GM23338 (cell line): ENCODE measurements around the gene MLKL. TPM values are rescaled to one million over a fixed set of nuclear protein-coding genes. Genes with fewer than 3 reads are reported as not detected.

Experiments used
- ATAC-seq: fragments of 200-7000 bp; cut with Tn5 transposase; 3 replicates; pipeline ENCODE4 v1.9.1; 2020
- DNase-seq: peaks from one replicate; pipeline ENCODE4 v3.0.0-alpha.2; 2015; ENCODE audit warnings: low spot score
- H2AFZ ChIP-seq: fragments of 200-600 bp; sonication (generic); 2 replicates; pipeline ENCODE4 v1.8.0; 2016; ENCODE audit warnings: antibody characterized with exemption, mild to moderate bottlenecking, moderate library complexity
- H3F3A ChIP-seq: fragments of 200-600 bp; sonication (generic); replicated peaks from 2 replicates; pipeline ENCODE4 v1.8.0; 2017; ENCODE audit warnings: antibody characterized with exemption, mixed run types, low read depth
- H3K27ac ChIP-seq: fragments of 200-600 bp; sonication (generic); 2 replicates; pipeline ENCODE4 v1.6.1; 2016; ENCODE audit warnings: low read depth
- H3K27me3 ChIP-seq: fragments of 200-600 bp; sonication (generic); 2 replicates; pipeline ENCODE4 v1.8.0; 2016; ENCODE audit warnings: mild to moderate bottlenecking, mixed run types, moderate library complexity; ENCODE audit not compliant: insufficient read depth
- H3K36me3 ChIP-seq: fragments of 200-600 bp; sonication (generic); 2 replicates; pipeline ENCODE4 v1.8.0; 2016; ENCODE audit warnings: mild to moderate bottlenecking; ENCODE audit not compliant: insufficient read depth
- H3K4me1 ChIP-seq: fragments of 200-600 bp; sonication (generic); 2 replicates; pipeline ENCODE4 v1.8.0; 2016; ENCODE audit warnings: mild to moderate bottlenecking, moderate library complexity; ENCODE audit not compliant: insufficient read depth
- H3K4me2 ChIP-seq: fragments of 200-600 bp; sonication (generic); 2 replicates; pipeline ENCODE4 v1.7.1; 2017; ENCODE audit warnings: mixed run types
- H3K4me3 ChIP-seq: fragments of 200-600 bp; sonication (generic); 2 replicates; pipeline ENCODE4 v1.6.1; 2016; ENCODE audit warnings: mixed run types
- H3K79me2 ChIP-seq: fragments of 200-600 bp; sonication (generic); replicated peaks from 2 replicates; pipeline ENCODE4 v1.8.0; 2017; ENCODE audit warnings: mild to moderate bottlenecking; ENCODE audit not compliant: insufficient read depth
- H3K9me2 ChIP-seq: fragments of 200-600 bp; sonication (generic); 2 replicates; pipeline ENCODE4 v1.8.0; 2017; ENCODE audit not compliant: insufficient read depth
- H4K20me1 ChIP-seq: fragments of 200-600 bp; sonication (generic); replicated peaks from 2 replicates; pipeline ENCODE4 v1.8.0; 2017; ENCODE audit warnings: mild to moderate bottlenecking; ENCODE audit not compliant: insufficient read depth
- H3K27ac Mint-ChIP-seq: 2 replicates; pipeline ENCODE4 v1.8.0; 2020; ENCODE audit warnings: inconsistent platforms, mild to moderate bottlenecking, moderate library complexity, mixed read lengths
- H3K27me3 Mint-ChIP-seq: 3 replicates; pipeline ENCODE4 v1.8.0; 2022; ENCODE audit warnings: low read depth, mild to moderate bottlenecking, moderate library complexity, mixed read lengths, inconsistent platforms; ENCODE audit not compliant: insufficient read depth, poor library complexity
- H3K36me3 Mint-ChIP-seq: 3 replicates; pipeline ENCODE4 v1.8.0; 2021; ENCODE audit warnings: low read depth, mild to moderate bottlenecking, inconsistent platforms, moderate library complexity, mixed read lengths
- H3K4me1 Mint-ChIP-seq: 3 replicates; pipeline ENCODE4 v1.8.0; 2020; ENCODE audit warnings: mild to moderate bottlenecking, inconsistent platforms, mixed read lengths
- H3K4me3 Mint-ChIP-seq: 3 replicates; pipeline ENCODE4 v1.8.0; 2021; ENCODE audit warnings: moderate library complexity, mild to moderate bottlenecking, inconsistent platforms, mixed read lengths
- H3K9me3 Mint-ChIP-seq: 3 replicates; pipeline ENCODE4 v1.8.0; 2020; ENCODE audit warnings: moderate library complexity, mild to moderate bottlenecking, inconsistent platforms, mixed read lengths
- CREB1 ChIP-seq: fragments of 250-450 bp; sonication (Bioruptor Pico); IDR thresholded peaks from 2 replicates; pipeline ENCODE4 v1.5.0; 2020; ENCODE audit warnings: low read depth, mild to moderate bottlenecking, moderate library complexity
- EZH2 ChIP-seq: fragments of 200-600 bp; sonication (generic); IDR thresholded peaks from one replicate; pipeline ENCODE4 v1.8.0; 2017; ENCODE audit warnings: antibody characterized with exemption, mild to moderate bottlenecking, low read depth; ENCODE audit not compliant: unreplicated experiment
- JUNB ChIP-seq: IDR thresholded peaks from one replicate; pipeline ENCODE4 v1.6.1; 2016; ENCODE audit warnings: antibody characterized with exemption; ENCODE audit not compliant: unreplicated experiment
- NANOG ChIP-seq: IDR thresholded peaks from 2 replicates; pipeline ENCODE4 v1.6.1; 2016; ENCODE audit warnings: antibody characterized with exemption, borderline replicate concordance
- POLR2AphosphoS5 ChIP-seq: IDR thresholded peaks from 2 replicates; pipeline ENCODE4 v1.6.1; 2016; ENCODE audit warnings: antibody characterized with exemption, low read depth
- STAT1 ChIP-seq: IDR thresholded peaks from one replicate; pipeline ENCODE4 v1.6.1; 2016; ENCODE audit warnings: antibody characterized with exemption; ENCODE audit not compliant: unreplicated experiment
- ZNF331 ChIP-seq: fragments of 250-450 bp; sonication (Bioruptor Pico); IDR thresholded peaks from 2 replicates; pipeline ENCODE4 v1.5.0; 2020; ENCODE audit warnings: low read depth, mild to moderate bottlenecking, moderate library complexity
- polyA plus RNA-seq: library from polyadenylated mRNA; unstranded; fragments of >200 nt; fragmentation: Nextera tagmentation; extraction: Ambion mirVana; gene quantifications from 2 replicates; pipeline ENCODE4 v1.2.1, GENCODE V29; 2016
- total RNA-seq: library from RNA; depleted of rRNA; stranded (reverse); fragments of >200 nt; shearing (Covaris generic); gene quantifications from 2 replicates; pipeline ENCODE4 v1.2.3, GENCODE V29; 2014
- TF ChIP-seq, protein P1 (sequence below): fragments of 250-450 bp; sonication (Bioruptor Pico); IDR thresholded peaks from 2 replicates; pipeline ENCODE4 v1.5.0; 2020; ENCODE audit warnings: mild to moderate bottlenecking, moderate library complexity
- TF ChIP-seq, protein P2 (sequence below): IDR thresholded peaks from 2 replicates; pipeline ENCODE4 v1.6.1; 2016; ENCODE audit warnings: antibody characterized with exemption
- TF ChIP-seq, protein P3 (sequence below): IDR thresholded peaks from one replicate; pipeline ENCODE4 v1.6.1; 2018; ENCODE audit warnings: antibody characterized with exemption; ENCODE audit not compliant: unreplicated experiment
- TF ChIP-seq, protein P4 (sequence below), 2 experiments: fragments of 200-600 bp in 1 of 2; sonication (generic) in 1 of 2; conservative IDR thresholded peaks; 2 replicates each; pipeline versions ENCODE4 v1.5.1 to v1.6.1; 2016 to 2017; ENCODE audit warnings: antibody characterized with exemption in 2 of 2, low read depth in 2 of 2, mild to moderate bottlenecking in 2 of 2, moderate library complexity in 1 of 2

Gene MLKL
- total and polyA plus RNA-seq, 2 experiments from 2014 or later = 5.1 to 9.7 TPM

GRCh38 chr16:74667255-74667700 is 33.4 kb downstream of the MLKL start (continued):
- TF ChIP-seq, protein P1, sequence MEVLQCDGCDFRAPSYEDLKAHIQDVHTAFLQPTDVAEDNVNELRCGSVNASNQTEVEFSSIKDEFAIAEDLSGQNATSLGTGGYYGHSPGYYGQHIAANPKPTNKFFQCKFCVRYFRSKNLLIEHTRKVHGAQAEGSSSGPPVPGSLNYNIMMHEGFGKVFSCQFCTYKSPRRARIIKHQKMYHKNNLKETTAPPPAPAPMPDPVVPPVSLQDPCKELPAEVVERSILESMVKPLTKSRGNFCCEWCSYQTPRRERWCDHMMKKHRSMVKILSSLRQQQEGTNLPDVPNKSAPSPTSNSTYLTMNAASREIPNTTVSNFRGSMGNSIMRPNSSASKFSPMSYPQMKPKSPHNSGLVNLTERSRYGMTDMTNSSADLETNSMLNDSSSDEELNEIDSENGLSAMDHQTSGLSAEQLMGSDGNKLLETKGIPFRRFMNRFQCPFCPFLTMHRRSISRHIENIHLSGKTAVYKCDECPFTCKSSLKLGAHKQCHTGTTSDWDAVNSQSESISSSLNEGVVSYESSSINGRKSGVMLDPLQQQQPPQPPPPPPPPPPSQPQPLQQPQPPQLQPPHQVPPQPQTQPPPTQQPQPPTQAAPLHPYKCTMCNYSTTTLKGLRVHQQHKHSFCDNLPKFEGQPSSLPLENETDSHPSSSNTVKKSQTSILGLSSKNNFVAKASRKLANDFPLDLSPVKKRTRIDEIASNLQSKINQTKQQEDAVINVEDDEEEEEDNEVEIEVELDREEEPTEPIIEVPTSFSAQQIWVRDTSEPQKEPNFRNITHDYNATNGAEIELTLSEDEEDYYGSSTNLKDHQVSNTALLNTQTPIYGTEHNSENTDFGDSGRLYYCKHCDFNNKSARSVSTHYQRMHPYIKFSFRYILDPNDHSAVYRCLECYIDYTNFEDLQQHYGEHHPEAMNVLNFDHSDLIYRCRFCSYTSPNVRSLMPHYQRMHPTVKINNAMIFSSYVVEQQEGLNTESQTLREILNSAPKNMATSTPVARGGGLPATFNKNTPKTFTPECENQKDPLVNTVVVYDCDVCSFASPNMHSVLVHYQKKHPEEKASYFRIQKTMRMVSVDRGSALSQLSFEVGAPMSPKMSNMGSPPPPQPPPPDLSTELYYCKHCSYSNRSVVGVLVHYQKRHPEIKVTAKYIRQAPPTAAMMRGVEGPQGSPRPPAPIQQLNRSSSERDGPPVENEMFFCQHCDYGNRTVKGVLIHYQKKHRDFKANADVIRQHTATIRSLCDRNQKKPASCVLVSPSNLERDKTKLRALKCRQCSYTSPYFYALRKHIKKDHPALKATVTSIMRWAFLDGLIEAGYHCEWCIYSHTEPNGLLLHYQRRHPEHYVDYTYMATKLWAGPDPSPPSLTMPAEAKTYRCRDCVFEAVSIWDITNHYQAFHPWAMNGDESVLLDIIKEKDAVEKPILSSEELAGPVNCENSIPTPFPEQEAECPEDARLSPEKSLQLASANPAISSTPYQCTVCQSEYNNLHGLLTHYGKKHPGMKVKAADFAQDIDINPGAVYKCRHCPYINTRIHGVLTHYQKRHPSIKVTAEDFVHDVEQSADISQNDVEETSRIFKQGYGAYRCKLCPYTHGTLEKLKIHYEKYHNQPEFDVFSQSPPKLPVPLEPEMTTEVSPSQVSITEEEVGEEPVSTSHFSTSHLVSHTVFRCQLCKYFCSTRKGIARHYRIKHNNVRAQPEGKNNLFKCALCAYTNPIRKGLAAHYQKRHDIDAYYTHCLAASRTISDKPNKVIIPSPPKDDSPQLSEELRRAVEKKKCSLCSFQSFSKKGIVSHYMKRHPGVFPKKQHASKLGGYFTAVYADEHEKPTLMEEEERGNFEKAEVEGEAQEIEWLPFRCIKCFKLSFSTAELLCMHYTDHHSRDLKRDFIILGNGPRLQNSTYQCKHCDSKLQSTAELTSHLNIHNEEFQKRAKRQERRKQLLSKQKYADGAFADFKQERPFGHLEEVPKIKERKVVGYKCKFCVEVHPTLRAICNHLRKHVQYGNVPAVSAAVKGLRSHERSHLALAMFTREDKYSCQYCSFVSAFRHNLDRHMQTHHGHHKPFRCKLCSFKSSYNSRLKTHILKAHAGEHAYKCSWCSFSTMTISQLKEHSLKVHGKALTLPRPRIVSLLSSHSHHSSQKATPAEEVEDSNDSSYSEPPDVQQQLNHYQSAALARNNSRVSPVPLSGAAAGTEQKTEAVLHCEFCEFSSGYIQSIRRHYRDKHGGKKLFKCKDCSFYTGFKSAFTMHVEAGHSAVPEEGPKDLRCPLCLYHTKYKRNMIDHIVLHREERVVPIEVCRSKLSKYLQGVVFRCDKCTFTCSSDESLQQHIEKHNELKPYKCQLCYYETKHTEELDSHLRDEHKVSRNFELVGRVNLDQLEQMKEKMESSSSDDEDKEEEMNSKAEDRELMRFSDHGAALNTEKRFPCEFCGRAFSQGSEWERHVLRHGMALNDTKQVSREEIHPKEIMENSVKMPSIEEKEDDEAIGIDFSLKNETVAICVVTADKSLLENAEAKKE = no peak
- TF ChIP-seq JUNB = no peak

DNA sequence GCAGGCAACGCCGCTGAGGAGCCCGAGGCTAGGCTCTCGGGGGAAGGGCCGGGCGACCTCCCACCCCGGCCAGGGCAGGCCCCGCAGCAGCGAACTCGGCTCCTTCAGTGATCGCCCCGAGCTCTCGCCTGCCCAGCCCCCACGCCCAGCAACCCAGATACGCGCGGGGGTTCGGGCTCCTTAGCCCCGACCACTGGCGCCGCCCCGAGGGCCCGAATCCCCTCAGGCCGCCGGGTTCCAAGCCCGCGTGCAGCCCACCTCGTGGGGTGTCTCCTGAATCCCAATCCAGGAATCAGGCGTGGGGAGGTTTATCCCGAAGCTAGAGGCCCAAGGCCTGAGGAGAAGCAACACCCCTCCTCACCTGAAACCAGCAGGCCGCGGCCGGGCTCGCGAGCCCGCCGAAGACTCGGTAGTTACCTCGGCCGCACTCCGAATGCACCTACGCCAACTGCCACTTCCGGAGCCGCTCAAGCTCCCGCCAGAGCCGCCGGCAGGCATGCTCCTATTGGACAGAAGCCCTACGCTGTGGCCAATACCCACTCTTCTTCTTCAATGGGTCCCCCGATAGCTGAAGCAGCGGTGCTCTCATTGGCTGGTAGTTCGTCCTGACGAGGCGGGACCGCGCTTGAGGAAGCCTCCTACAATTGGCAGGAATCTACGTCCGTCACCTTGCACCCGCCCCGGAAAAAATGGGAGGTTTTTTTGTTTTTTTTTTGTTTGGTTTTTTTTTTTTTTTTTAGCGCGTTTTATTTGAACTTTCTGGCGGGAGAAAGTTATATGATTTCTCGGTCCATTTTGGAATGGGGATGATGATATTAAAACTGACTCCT is 34.0 kb downstream of the MLKL start, which contains the start of gene RFWD3:
RFWD3 (minus strand) TSS at position 453 of the 830 bp plus-strand sequence. CDS start 5,428 bp downstream, outside the sequence.
- Mint-ChIP-seq H3K4me3 (peak within 1 kb of the TSS; percentile 81), H3K27ac (peak within 1 kb of the TSS; percentile 95)
- H3K9me2 ChIP-seq = no peaks in the 10 kb centered on the region; the same call in 1 of the 2 replicates
- TF ChIP-seq EZH2 (no peak), POLR2AphosphoS5 (peak; percentile 96), CREB1 (CRISPR knock-in tag) (peak; percentile 90), ZNF331 (CRISPR knock-in tag) (no peak), STAT1 (no peak), JUNB (no peak), NANOG (no peak)
- TF ChIP-seq, protein P2, sequence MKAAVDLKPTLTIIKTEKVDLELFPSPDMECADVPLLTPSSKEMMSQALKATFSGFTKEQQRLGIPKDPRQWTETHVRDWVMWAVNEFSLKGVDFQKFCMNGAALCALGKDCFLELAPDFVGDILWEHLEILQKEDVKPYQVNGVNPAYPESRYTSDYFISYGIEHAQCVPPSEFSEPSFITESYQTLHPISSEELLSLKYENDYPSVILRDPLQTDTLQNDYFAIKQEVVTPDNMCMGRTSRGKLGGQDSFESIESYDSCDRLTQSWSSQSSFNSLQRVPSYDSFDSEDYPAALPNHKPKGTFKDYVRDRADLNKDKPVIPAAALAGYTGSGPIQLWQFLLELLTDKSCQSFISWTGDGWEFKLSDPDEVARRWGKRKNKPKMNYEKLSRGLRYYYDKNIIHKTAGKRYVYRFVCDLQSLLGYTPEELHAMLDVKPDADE = peak; percentile 64
- TF ChIP-seq, protein P3, sequence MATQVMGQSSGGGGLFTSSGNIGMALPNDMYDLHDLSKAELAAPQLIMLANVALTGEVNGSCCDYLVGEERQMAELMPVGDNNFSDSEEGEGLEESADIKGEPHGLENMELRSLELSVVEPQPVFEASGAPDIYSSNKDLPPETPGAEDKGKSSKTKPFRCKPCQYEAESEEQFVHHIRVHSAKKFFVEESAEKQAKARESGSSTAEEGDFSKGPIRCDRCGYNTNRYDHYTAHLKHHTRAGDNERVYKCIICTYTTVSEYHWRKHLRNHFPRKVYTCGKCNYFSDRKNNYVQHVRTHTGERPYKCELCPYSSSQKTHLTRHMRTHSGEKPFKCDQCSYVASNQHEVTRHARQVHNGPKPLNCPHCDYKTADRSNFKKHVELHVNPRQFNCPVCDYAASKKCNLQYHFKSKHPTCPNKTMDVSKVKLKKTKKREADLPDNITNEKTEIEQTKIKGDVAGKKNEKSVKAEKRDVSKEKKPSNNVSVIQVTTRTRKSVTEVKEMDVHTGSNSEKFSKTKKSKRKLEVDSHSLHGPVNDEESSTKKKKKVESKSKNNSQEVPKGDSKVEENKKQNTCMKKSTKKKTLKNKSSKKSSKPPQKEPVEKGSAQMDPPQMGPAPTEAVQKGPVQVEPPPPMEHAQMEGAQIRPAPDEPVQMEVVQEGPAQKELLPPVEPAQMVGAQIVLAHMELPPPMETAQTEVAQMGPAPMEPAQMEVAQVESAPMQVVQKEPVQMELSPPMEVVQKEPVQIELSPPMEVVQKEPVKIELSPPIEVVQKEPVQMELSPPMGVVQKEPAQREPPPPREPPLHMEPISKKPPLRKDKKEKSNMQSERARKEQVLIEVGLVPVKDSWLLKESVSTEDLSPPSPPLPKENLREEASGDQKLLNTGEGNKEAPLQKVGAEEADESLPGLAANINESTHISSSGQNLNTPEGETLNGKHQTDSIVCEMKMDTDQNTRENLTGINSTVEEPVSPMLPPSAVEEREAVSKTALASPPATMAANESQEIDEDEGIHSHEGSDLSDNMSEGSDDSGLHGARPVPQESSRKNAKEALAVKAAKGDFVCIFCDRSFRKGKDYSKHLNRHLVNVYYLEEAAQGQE = no peak
- TF ChIP-seq, protein P4, sequence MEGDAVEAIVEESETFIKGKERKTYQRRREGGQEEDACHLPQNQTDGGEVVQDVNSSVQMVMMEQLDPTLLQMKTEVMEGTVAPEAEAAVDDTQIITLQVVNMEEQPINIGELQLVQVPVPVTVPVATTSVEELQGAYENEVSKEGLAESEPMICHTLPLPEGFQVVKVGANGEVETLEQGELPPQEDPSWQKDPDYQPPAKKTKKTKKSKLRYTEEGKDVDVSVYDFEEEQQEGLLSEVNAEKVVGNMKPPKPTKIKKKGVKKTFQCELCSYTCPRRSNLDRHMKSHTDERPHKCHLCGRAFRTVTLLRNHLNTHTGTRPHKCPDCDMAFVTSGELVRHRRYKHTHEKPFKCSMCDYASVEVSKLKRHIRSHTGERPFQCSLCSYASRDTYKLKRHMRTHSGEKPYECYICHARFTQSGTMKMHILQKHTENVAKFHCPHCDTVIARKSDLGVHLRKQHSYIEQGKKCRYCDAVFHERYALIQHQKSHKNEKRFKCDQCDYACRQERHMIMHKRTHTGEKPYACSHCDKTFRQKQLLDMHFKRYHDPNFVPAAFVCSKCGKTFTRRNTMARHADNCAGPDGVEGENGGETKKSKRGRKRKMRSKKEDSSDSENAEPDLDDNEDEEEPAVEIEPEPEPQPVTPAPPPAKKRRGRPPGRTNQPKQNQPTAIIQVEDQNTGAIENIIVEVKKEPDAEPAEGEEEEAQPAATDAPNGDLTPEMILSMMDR (conservative IDR thresholded peaks at IDR 0.05; ENCODE audit: low read depth in 2 of 2) = no peak

More for the DNA sequence above, 34.0 kb downstream of the MLKL start, which contains the start of gene RFWD3:
- peaks cover 6% of the 10 kb centered on the region for H3K4me1 ChIP-seq
- no peaks in the 10 kb centered on the region for H3K27me3 ChIP-seq
- peak within 1 kb of the TSS; percentile 90 for H2AFZ ChIP-seq
- DNase-seq (peak; percentile 99), ATAC-seq (peak; percentile 99)
- H3K4me3 ChIP-seq = peak within 1 kb of the TSS; percentile 98
- Mint-ChIP-seq H3K9me3 (peaks cover 13% of the 10 kb centered on the region; the same call in 2 of the 3 replicates), H3K27me3 (peaks cover 18% of the 10 kb centered on the region), H3K36me3 (peaks cover 46% of the 10 kb centered on the region), H3K4me1 (peaks cover 22% of the 10 kb centered on the region)
- H4K20me1 ChIP-seq = peaks cover 28% of the 10 kb centered on the region
- peaks cover 34% of the 10 kb centered on the region for H3K36me3 ChIP-seq
- peaks cover 49% of the 10 kb centered on the region for H3K79me2 ChIP-seq
- H3F3A ChIP-seq = peaks cover 12% of the 10 kb centered on the region
- H3K27ac ChIP-seq = peak within 1 kb of the TSS; percentile 79
- H3K4me2 ChIP-seq = peak within 1 kb of the TSS; percentile 94
